ENCODE results near the gene GSS.

DNA sequence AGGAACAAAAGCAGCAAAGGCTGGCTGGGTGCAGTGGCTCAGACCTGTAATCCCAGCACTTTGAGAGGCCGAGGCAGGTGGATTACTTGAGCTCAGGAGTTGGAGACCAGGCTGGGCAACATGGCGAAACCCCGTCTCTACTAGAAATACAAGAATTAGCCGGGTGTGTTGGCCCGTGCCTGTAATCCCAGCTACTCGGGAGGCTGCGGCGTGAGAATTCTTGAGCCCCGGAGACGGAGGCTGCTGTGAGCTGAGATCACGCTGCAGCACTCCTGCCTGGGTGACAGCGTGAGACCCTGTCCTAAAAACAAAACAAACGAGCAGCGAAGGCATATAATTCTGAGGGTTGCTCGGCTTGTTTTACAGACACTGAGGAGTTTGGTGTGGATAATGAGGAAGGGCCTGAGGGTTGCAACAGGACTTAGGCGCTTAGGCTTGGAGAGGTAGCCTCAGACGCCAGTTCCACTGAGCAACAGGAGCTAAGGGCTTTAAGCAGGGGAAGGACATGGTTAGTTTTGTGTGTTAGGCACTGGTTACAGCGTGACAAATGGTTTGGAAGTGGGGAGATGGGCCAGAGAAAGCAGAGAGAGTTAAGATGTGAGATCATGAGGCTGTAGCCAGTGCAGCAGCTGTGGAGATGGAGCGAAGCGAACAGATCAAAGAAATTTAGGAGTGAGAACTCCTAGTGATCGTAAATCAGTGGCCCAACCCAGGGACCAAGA lies 1.3 kb upstream of the GSS start:
- TF ChIP-seq, protein P1, sequence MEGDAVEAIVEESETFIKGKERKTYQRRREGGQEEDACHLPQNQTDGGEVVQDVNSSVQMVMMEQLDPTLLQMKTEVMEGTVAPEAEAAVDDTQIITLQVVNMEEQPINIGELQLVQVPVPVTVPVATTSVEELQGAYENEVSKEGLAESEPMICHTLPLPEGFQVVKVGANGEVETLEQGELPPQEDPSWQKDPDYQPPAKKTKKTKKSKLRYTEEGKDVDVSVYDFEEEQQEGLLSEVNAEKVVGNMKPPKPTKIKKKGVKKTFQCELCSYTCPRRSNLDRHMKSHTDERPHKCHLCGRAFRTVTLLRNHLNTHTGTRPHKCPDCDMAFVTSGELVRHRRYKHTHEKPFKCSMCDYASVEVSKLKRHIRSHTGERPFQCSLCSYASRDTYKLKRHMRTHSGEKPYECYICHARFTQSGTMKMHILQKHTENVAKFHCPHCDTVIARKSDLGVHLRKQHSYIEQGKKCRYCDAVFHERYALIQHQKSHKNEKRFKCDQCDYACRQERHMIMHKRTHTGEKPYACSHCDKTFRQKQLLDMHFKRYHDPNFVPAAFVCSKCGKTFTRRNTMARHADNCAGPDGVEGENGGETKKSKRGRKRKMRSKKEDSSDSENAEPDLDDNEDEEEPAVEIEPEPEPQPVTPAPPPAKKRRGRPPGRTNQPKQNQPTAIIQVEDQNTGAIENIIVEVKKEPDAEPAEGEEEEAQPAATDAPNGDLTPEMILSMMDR (conservative IDR thresholded peaks at IDR 0.05): no peak
- no peak for TF ChIP-seq EZH2 (IDR thresholded peaks at IDR 0.05; ENCODE audit: low read depth)
